Measurements from ENCODE around the gene APAF1.

GRCh38 chr12:98697209-98697608, 52.1 kb downstream of the APAF1 start:
- no peak for TF ChIP-seq EZH2 (IDR thresholded peaks at IDR 0.05; ENCODE audit: borderline replicate concordance, low read length)
- TF ChIP-seq, protein P1, sequence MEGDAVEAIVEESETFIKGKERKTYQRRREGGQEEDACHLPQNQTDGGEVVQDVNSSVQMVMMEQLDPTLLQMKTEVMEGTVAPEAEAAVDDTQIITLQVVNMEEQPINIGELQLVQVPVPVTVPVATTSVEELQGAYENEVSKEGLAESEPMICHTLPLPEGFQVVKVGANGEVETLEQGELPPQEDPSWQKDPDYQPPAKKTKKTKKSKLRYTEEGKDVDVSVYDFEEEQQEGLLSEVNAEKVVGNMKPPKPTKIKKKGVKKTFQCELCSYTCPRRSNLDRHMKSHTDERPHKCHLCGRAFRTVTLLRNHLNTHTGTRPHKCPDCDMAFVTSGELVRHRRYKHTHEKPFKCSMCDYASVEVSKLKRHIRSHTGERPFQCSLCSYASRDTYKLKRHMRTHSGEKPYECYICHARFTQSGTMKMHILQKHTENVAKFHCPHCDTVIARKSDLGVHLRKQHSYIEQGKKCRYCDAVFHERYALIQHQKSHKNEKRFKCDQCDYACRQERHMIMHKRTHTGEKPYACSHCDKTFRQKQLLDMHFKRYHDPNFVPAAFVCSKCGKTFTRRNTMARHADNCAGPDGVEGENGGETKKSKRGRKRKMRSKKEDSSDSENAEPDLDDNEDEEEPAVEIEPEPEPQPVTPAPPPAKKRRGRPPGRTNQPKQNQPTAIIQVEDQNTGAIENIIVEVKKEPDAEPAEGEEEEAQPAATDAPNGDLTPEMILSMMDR (IDR thresholded peaks at IDR 0.05; ENCODE audit: low read length), result no peak
